Peyer's patch (tissue), 4 donors: ENCODE measurements around the gene CD81. TPM values are rescaled to one million over a fixed set of nuclear protein-coding genes. Genes with fewer than 3 reads are reported as not detected.
A peak's percentile ranks its signal among the peaks of the same experiment; 100 is the strongest.

ENCODE experiments used
- DNase-seq, 3 donors: peaks; one replicate each; pipeline ENCODE4 v3.0.0-alpha.2; 2017 to 2019
- H3K27ac ChIP-seq, 4 donors: fragments of 200-600 bp; sonication (generic); one replicate each; pipeline ENCODE4 v1.5.1; 2016 to 2019
- H3K27me3 ChIP-seq, 2 donors: fragments of 200-600 bp; sonication (generic); one replicate each; pipeline ENCODE4 v1.5.1; 2019
- H3K36me3 ChIP-seq, 3 donors: fragments of 200-600 bp; sonication (generic); one replicate each; pipeline ENCODE4 v1.5.1; 2016 to 2019
- H3K4me1 ChIP-seq, 4 donors: fragments of 200-600 bp; sonication (generic); one replicate each; pipeline ENCODE4 v1.5.1; 2016 to 2019
- H3K4me3 ChIP-seq, 4 donors: fragments of 200-600 bp; sonication (generic); 1 replicate in 3 of 4; 2 replicates in 1 of 4; pipeline ENCODE4 v1.5.1; 2016 to 2019; ENCODE audit warnings: mild to moderate bottlenecking in 1 of 4
- H3K9me3 ChIP-seq, 4 donors: fragments of 200-600 bp; sonication (generic); one replicate each; pipeline ENCODE4 v1.5.1; 2016 to 2019; ENCODE audit warnings: mild to moderate bottlenecking in 1 of 4
- POLR2A ChIP-seq, 2 donors: fragments of 450-650 bp; IDR thresholded peaks; one replicate each; pipeline ENCODE4 v1.5.1; 2017; ENCODE audit warnings: antibody characterized with exemption in 2 of 2, mild to moderate bottlenecking in 2 of 2, moderate library complexity in 2 of 2
- total RNA-seq, 4 donors: library from RNA; depleted of rRNA; stranded (reverse); fragments of >200 nt; gene quantifications; one replicate each; pipeline ENCODE4 v1.1.0, GENCODE V29; 2016
- TF ChIP-seq, protein P1 (sequence below), 6 experiments: fragments of 450-650 bp in 4 of 6; fragments of 200-600 bp in 2 of 6; sonication (generic) in 1 of 6; IDR thresholded peaks; one replicate each; pipeline ENCODE4 v1.5.1; 2017 to 2019; ENCODE audit warnings: antibody characterized with exemption in 6 of 6, mild to moderate bottlenecking in 3 of 6, moderate library complexity in 1 of 6

CD81 gene
- total RNA-seq, 4 donors from 2014 or later: 49.2 to 124 (median 100) TPM

DNA sequence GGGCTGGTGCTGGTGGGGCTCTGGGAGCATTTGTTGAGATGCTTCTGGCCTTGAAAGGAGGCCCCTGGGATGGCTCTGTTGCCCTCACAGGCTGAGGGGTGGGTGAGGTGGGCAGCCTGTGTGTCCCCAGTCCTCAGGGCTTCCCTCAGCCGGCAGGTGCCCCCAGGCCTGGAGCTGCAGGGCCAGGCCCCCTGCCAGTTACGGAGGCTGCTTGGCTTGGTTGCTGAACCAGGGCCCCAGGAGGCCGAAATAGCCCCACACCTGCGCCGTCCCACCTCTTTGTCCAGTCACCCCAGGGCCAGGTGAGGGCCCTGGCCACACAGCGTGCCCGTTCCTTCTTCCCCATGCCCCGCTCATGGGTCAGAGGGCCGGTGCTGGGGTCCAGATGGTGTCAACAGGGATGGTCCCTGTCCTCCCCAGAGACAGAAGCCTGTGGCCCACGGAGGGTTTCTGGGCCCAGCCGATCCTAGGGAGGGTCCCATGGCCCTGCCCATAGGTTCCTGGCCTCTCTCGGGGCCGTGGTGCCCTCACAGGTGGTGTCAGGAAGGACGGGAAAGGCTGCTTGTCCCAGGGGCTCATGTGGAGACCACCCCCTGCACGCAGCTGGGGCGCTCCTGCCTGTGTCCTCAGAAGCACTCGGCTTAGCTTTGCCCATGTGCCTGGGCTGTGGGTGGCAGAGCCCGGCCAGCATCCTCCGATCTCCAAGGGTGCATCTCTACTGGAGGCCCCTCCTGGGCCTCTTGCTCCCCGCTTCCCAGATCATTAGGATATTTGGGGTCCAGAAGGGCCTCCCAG, 14.3 kb downstream of the CD81 start:
- peaks cover 0 to 43% (median 0%) of the 10 kb centered on the region in 3 donors for H3K36me3 ChIP-seq
- no peak for TF ChIP-seq POLR2A (IDR thresholded peaks at IDR 0.05)
- TF ChIP-seq, protein P1, sequence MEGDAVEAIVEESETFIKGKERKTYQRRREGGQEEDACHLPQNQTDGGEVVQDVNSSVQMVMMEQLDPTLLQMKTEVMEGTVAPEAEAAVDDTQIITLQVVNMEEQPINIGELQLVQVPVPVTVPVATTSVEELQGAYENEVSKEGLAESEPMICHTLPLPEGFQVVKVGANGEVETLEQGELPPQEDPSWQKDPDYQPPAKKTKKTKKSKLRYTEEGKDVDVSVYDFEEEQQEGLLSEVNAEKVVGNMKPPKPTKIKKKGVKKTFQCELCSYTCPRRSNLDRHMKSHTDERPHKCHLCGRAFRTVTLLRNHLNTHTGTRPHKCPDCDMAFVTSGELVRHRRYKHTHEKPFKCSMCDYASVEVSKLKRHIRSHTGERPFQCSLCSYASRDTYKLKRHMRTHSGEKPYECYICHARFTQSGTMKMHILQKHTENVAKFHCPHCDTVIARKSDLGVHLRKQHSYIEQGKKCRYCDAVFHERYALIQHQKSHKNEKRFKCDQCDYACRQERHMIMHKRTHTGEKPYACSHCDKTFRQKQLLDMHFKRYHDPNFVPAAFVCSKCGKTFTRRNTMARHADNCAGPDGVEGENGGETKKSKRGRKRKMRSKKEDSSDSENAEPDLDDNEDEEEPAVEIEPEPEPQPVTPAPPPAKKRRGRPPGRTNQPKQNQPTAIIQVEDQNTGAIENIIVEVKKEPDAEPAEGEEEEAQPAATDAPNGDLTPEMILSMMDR (IDR thresholded peaks at IDR 0.05): no peak

DNA sequence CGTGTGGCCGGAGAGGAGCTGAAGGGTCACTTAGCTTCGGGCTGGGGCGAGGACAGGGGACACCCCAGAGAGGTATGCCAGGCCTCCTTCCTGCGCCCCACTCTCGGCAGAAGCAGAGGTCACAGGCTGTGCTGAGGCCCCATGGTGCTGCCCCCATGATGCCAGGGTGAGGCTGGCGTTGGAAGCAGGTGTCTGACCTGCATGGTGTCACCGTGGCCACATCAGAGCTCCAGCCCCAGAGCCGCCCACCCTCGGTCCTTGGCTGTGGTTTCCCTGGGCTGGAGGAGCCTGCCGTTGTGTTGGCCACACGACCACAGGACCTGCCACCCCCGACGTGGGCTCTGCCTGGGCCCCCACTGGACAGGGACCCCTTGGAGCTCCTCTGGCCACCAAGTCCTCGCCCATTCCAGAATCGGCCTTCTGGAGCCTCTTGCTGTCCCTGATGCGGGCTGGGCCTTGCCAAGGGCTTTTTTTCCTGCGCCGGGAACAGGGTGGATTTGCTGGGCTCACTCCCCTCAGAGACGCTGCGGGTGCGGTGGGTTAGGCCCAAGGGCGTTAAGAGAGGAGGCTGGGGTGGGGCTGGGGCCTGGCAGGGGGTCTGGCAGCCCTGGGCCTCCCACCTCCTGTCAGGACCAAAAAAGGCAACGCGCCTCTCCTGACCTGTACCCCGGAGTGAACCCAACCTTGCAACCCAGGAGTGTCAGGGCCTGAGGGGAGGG, 15.3 kb downstream of the CD81 start:
- H3K4me3 ChIP-seq: no peak overlapping the region
- H3K27ac ChIP-seq: peak overlapping the region in 2 of 4 donors; percentile 72 to 77
- no peaks in the 10 kb centered on the region for H3K9me3 ChIP-seq
- H3K27me3 ChIP-seq: no peaks in the 10 kb centered on the region
- DNase-seq: no peak
- peaks cover 0 to 53% (median 0%) of the 10 kb centered on the region in 3 donors for H3K36me3 ChIP-seq
- no peak for TF ChIP-seq POLR2A (IDR thresholded peaks at IDR 0.05)
- TF ChIP-seq, protein P1 (IDR thresholded peaks at IDR 0.05): no peak
- peaks cover 0 to 60% (median 49%) of the 10 kb centered on the region in 4 donors for H3K4me1 ChIP-seq

More for the DNA sequence above, 14.3 kb downstream of the CD81 start:
- Histone ChIP-seq H3K4me3 (no peak overlapping the region), H3K27ac (peak overlapping the region in 3 of 4 donors; percentile 18 to 72 (median 37)), H3K4me1 (peaks cover 0 to 70% (median 59%) of the 10 kb centered on the region in 4 donors), H3K27me3 (no peaks in the 10 kb centered on the region), H3K9me3 (no peaks in the 10 kb centered on the region)
- no peak for DNase-seq

DNA sequence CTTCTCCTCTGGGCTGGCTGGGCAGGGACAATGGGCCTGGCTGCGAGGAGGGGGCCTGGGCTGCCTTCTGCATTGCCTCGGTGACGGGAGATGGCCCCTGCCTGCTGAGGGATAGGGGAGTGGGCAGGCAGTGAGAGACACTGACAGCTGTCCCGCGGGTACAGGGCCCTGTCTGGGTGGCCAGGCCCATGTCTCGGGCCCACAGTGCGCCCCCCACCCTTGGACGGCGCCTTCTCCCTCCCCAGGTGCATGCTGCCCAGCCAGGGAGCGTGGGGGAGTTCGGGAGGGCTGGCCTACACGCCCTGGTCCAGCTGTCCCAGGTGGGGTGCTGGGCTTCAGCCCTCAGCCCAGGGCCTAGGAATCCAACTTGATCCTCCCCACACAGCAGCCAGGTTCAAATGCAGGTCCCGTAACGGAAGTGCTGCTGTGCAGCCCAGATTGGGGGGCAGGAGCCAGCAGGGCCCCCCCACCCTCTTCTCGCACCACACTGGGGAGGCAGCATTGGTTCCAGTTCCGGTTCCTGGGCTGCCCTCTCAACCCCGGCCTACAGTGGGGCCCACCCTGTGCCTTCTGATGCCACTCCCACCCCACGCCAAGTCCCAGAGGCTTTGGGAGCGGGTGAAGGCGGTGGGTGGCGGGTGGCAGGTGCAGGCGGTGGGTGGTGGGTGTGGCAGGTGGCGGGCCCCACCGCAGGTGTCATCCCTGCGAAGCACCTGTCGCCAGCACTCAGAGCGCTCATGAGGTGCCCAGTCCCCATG, 16.2 kb downstream of the CD81 start:
- H3K9me3 ChIP-seq: no peaks in the 10 kb centered on the region
- H3K27ac ChIP-seq: peak overlapping the region in 2 of 4 donors; percentile 22 to 77
- H3K27me3 ChIP-seq: no peaks in the 10 kb centered on the region
- peaks cover 0 to 51% (median 40%) of the 10 kb centered on the region in 4 donors for H3K4me1 ChIP-seq
- TF ChIP-seq, protein P1 (IDR thresholded peaks at IDR 0.05): no peak
- TF ChIP-seq POLR2A (IDR thresholded peaks at IDR 0.05): no peak
- DNase-seq: peak in 2 of 3 donors; percentile 66 to 71
- H3K36me3 ChIP-seq: peaks cover 0 to 53% (median 0%) of the 10 kb centered on the region in 3 donors
- peak overlapping the region in 1 of 4 donors; percentile 6 for H3K4me3 ChIP-seq

DNA sequence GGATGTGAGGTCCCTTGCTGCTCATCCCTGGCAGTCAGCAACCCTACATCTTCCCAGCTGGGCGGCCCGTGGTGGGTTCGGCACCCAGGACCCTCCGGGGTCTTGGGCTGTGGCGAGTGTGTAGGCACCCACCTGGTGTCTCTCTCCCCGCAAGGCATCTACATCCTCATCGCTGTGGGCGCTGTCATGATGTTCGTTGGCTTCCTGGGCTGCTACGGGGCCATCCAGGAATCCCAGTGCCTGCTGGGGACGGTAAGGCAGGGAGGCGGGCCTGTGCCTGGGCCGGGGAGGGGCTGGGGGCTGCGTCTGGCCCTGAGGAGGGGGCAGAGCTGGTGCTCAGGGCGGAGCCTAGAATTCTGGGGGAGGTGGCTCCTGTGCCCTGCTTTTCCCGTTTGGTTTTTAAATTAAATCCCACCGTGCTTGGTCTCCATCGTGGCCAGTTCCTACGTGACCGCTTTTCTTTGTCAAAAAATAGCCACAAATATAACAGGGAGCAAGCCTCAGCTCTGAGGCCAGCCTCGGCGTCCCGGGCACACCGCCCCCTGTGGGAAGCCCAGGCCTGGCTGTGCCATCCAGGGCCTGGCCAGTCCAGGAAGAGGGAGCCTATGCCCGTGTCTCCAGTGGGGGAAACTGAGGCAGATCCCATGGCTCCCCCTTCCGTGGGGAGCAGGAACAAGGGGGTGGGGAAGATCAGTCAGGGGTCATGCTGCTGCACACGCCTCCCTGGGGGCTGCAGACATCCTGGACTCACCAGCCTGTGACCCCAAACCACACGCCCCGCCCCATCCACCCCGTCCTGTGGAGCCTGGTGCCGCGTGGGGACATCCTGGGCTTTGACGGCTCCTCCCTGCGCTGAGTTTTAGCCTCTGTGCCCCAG, 17.1 kb downstream of the CD81 start:
- Histone ChIP-seq H3K4me1 (peaks cover 0 to 48% (median 32%) of the 10 kb centered on the region in 4 donors), H3K9me3 (no peaks in the 10 kb centered on the region), H3K4me3 (peak overlapping the region in 1 of 4 donors; percentile 6), H3K36me3 (peaks cover 0 to 53% (median 0%) of the 10 kb centered on the region in 3 donors), H3K27me3 (no peaks in the 10 kb centered on the region), H3K27ac (peak overlapping the region in 2 of 4 donors; percentile 16 to 77)
- TF ChIP-seq POLR2A (IDR thresholded peaks at IDR 0.05): no peak
- TF ChIP-seq, protein P1 (IDR thresholded peaks at IDR 0.05): no peak
- DNase-seq: peak in 2 of 3 donors; percentile 85 to 88
